HG02678 (cell line): ENCODE measurements around the gene KRT72.
"Not testable (repeated sequence)": the region's sequence is repeated elsewhere in the genome, so short reads cannot be mapped to it uniquely, and the experiment has no call there.

Experiments
- ATAC-seq: cut with Tn5 transposase; IDR thresholded peaks from one replicate; pipeline ENCODE4 v1.9.1; 2021; ENCODE audit warnings: mild to moderate bottlenecking, moderate library complexity; ENCODE audit not compliant: unreplicated experiment

The KRT72 gene

GRCh38 chr12:52608161-52608560, 6.9 kb upstream of the KRT72 start:
- no peak for ATAC-seq

- no peak for ATAC-seq
Measured at GRCh38 chr12:52607314-52607713, 6.1 kb upstream of the KRT72 start.

GRCh38 chr12:52606581-52607218, 5.4 kb upstream of the KRT72 start:
- no peak for ATAC-seq

- ATAC-seq, result no peak
Measured at GRCh38 chr12:52606096-52606495, 4.8 kb upstream of the KRT72 start.

- no peak for ATAC-seq
Measured at GRCh38 chr12:52605542-52605941, 4.3 kb upstream of the KRT72 start.

- no peak for ATAC-seq
Measured at GRCh38 chr12:52604859-52605258, 3.6 kb upstream of the KRT72 start.

GRCh38 chr12:52603314-52603713, 2.1 kb upstream of the KRT72 start:
- no peak for ATAC-seq

- ATAC-seq, result no peak
Measured at GRCh38 chr12:52602552-52602951, 1.3 kb upstream of the KRT72 start.

- ATAC-seq, result no peak
Measured at GRCh38 chr12:52601671-52602070, 408 bp upstream of the KRT72 start.

- no peak for ATAC-seq
Measured at GRCh38 chr12:52600475-52600874, 788 bp downstream of the KRT72 start.

- no peak for ATAC-seq
Measured at GRCh38 chr12:52600071-52600470, 1.2 kb downstream of the KRT72 start.

- no peak for ATAC-seq
Measured at GRCh38 chr12:52598966-52599365, 2.3 kb downstream of the KRT72 start.

GRCh38 chr12:52594237-52594636, 7.0 kb downstream of the KRT72 start:
- not testable (repeated sequence) for ATAC-seq

GRCh38 chr12:52591521-52591920, 9.7 kb downstream of the KRT72 start:
- ATAC-seq, result no peak

- no peak for ATAC-seq
Measured at GRCh38 chr12:52590021-52590420, 11.2 kb downstream of the KRT72 start.

GRCh38 chr12:52587563-52587962, 13.7 kb downstream of the KRT72 start:
- ATAC-seq, result no peak

GRCh38 chr12:52585946-52586345, 15.3 kb downstream of the KRT72 start:
- ATAC-seq, result no peak

- ATAC-seq, result no peak
Measured at GRCh38 chr12:52585066-52585465, 16.2 kb downstream of the KRT72 start.

- no peak for ATAC-seq
Measured at GRCh38 chr12:52584156-52584682, 17.0 kb downstream of the KRT72 start.

- no peak for ATAC-seq
Measured at GRCh38 chr12:52582971-52583456, 18.2 kb downstream of the KRT72 start.

GRCh38 chr12:52582486-52582885, 18.8 kb downstream of the KRT72 start:
- no peak for ATAC-seq

- no peak for ATAC-seq
Measured at GRCh38 chr12:52581481-52581880, 19.8 kb downstream of the KRT72 start.

- ATAC-seq, result no peak
Measured at GRCh38 chr12:52581066-52581465, 20.2 kb downstream of the KRT72 start.
